ENCODE data around the gene FRMPD4. TPM values are rescaled to one million over a fixed set of nuclear protein-coding genes. Genes with fewer than 3 reads are reported as not detected.

Gene FRMPD4
- total and polyA plus RNA-seq, 2 donors (not counting 3 experiments of a cell fraction or from before 2014, with no cell fraction given): not detected

DNA sequence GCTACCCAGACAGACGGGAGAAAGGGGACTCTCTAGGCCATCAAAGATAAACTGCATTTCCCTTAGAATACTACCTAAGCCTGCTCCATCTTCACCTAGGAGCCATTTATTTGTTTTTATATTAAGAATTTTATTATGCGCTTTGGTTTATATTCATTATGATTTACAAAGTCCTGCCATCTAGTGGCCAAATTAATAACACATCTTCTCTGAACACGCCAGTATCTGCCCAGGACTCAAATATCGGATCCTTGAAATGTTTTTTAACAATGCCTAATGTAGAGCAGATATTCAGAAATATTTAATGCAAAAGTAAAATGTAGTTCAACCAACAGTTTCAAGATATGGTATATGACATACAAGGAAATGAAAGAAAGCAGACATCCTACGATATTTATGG, 632.2 kb downstream of the FRMPD4 start:
- intact Hi-C loops (cut with micrococcal nuclease): loop anchor here (1.0 kb wide), 1 partner anchor 690 kb away; no protein-coding TSS in a partner anchor
- Histone ChIP-seq H3K9ac (replicated peaks; ENCODE audit: extremely low read depth, insufficient read depth, low read length) (no peak overlapping the region), H2AFZ (ENCODE audit: low read depth, low read length) (no peak overlapping the region), H3K27ac (ENCODE audit: insufficient read depth, low read depth, low read length) (no peak overlapping the region), H3K4me1 (ENCODE audit: control insufficient read depth, extremely low read depth, insufficient read depth, low read length) (no peaks in the 10 kb centered on the region), H3K36me3 (ENCODE audit: control insufficient read depth in 2 of 2, extremely low read depth in 1 of 2, insufficient read depth in 2 of 2, low read length in 2 of 2) (no peaks in the 10 kb centered on the region), H3K9me3 (replicated peaks; ENCODE audit: control insufficient read depth, insufficient read depth, low read length) (no peaks in the 10 kb centered on the region), H4K20me1 (replicated peaks; ENCODE audit: control insufficient read depth, extremely low read depth, insufficient read depth, low read length) (no peaks in the 10 kb centered on the region), H3K4me3 (replicated peaks in 1 of 3; ENCODE audit: insufficient read depth in 1 of 3, low read depth in 1 of 3, low read length in 3 of 3) (no peak overlapping the region), H3K9me1 (replicated peaks; ENCODE audit: control insufficient read depth, extremely low read depth, insufficient read depth, low read length) (no peaks in the 10 kb centered on the region), H3K79me2 (ENCODE audit: control insufficient read depth, insufficient read depth, low read length) (no peaks in the 10 kb centered on the region), H3K4me2 (ENCODE audit: insufficient read depth, low read length) (no peak overlapping the region), H3K27me3 (ENCODE audit: control insufficient read depth in 2 of 2, insufficient read depth in 2 of 2, low read length in 2 of 2) (peaks cover 1 to 3% of the 10 kb centered on the region in 2 experiments)
- ChIA-PET CTCF (interaction anchor here (1.0 to 5.0 kb wide), 9 partner anchors 10 to 690 kb away, joined by 3 to 51 read pairs (median 10); partner anchors contain the start of gene PRPS2), POLR2A (no interaction called here)
- no peak for TF ChIP-seq GATA2 (IDR thresholded peaks at IDR 0.05; ENCODE audit: insufficient read depth, insufficient read length, low read depth, low read length)
- no peak for TF ChIP-seq JUN (IDR thresholded peaks at IDR 0.05; ENCODE audit: borderline replicate concordance, insufficient read depth, insufficient read length, low read depth)
- TF ChIP-seq POLR2A (IDR thresholded peaks at IDR 0.05; ENCODE audit: low read depth, low read length): no peak
- TF ChIP-seq EZH2 (IDR thresholded peaks at IDR 0.05; ENCODE audit: borderline replicate concordance, low read depth, low read length, severe bottlenecking): no peak
- TF ChIP-seq, protein P1, sequence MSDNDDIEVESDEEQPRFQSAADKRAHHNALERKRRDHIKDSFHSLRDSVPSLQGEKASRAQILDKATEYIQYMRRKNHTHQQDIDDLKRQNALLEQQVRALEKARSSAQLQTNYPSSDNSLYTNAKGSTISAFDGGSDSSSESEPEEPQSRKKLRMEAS (IDR thresholded peaks at IDR 0.05; ENCODE audit: insufficient read depth, insufficient read length): no peak
- TF ChIP-seq MYC (IDR thresholded peaks at IDR 0.05; ENCODE audit: low read depth, low read length): no peak
- no peak for TF ChIP-seq FOS (IDR thresholded peaks at IDR 0.05; ENCODE audit: borderline replicate concordance, insufficient read depth, low read length)
- TF ChIP-seq, protein P2, sequence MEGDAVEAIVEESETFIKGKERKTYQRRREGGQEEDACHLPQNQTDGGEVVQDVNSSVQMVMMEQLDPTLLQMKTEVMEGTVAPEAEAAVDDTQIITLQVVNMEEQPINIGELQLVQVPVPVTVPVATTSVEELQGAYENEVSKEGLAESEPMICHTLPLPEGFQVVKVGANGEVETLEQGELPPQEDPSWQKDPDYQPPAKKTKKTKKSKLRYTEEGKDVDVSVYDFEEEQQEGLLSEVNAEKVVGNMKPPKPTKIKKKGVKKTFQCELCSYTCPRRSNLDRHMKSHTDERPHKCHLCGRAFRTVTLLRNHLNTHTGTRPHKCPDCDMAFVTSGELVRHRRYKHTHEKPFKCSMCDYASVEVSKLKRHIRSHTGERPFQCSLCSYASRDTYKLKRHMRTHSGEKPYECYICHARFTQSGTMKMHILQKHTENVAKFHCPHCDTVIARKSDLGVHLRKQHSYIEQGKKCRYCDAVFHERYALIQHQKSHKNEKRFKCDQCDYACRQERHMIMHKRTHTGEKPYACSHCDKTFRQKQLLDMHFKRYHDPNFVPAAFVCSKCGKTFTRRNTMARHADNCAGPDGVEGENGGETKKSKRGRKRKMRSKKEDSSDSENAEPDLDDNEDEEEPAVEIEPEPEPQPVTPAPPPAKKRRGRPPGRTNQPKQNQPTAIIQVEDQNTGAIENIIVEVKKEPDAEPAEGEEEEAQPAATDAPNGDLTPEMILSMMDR (IDR thresholded peaks at IDR 0.05; ENCODE audit: extremely low read depth in 1 of 2, insufficient read depth in 1 of 2, low read depth in 1 of 2, low read length in 2 of 2): no peak
- no peak for TF ChIP-seq POLR2AphosphoS5 (IDR thresholded peaks at IDR 0.05; ENCODE audit: insufficient read depth, low read depth, low read length)
- DNase-seq (ENCODE audit: low read depth, low spot score) (peak; percentile 20), FAIRE-seq (no peak)
- BruUV-seq (replicated peaks): no TSS peak
- dilution Hi-C loops (cut with MboI; ENCODE audit: extremely low pct_ligation_motif_present, low sequenced_read_pairs): no loop called here
